Stimulated activated CD4-positive, alpha-beta T cell treated with anti-CD3 and anti-CD28 coated beads, Interleukin-12 subunit alpha, Interleukin-12 subunit beta, amount 100 ng/mL, for 4 hours (primary cell): ENCODE results near the gene ADAMTS9.

ENCODE experiments used
- DNase-seq: peaks from one replicate; pipeline ENCODE4 v3.0.0-alpha.2; 2020

ADAMTS9 gene

DNA sequence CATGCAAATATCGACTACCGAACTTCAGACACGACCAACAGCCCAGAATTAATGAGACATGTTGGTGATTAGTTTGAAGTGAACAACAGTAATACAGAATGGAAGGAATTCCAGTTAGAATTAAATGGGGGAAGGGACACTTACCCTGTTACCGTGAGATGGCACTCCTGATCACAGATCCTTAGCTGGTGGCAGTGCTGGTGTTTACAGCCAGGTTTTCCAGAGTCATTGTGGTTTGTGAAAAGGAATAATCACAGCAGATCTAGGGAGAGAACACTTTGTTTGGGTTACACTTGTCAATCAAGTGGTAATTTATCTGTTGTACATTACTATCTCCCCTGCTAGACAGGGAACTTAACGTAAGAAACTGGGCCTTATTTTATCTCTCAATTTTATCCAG, 217.4 kb downstream of the ADAMTS9 start:
- DNase-seq: no peak

- no peak for DNase-seq
Observed at GRCh38 chr3:64467255-64467944, 220.4 kb downstream of the ADAMTS9 start.
